Calu3 (cell line): ENCODE results near the gene GSG1. TPM values are rescaled to one million over a fixed set of nuclear protein-coding genes. Genes with fewer than 3 reads are reported as not detected.

Experiments used
- BruUV-seq: library from RNA; stranded (reverse); fragments of 400-500 nt; replicated peaks from 2 replicates; lab custom pipeline; 2021; lab: Mats Ljungman, UMichigan
- CTCF ChIA-PET: fragments of 300-600 bp; sonication (Branson Sonifier 250); formaldehyde crosslinking; loops from one replicate; lab custom pipeline; 2022; ENCODE audit warnings: antibody characterized with exemption; lab: Charles Lee
- DNase-seq: peaks from one replicate; pipeline ENCODE4 v3.0.0; 2022
- H3K27ac Mint-ChIP-seq: one replicate; pipeline ENCODE4 v1.8.0; 2022; ENCODE audit warnings: mixed read lengths; ENCODE audit not compliant: unreplicated experiment
- H3K27me3 Mint-ChIP-seq: one replicate; pipeline ENCODE4 v1.8.0; 2022; ENCODE audit warnings: mixed read lengths; ENCODE audit not compliant: unreplicated experiment
- H3K36me3 Mint-ChIP-seq: one replicate; pipeline ENCODE4 v1.8.0; 2022; ENCODE audit warnings: mild to moderate bottlenecking, moderate library complexity, mixed read lengths; ENCODE audit not compliant: insufficient read depth, unreplicated experiment
- H3K4me1 Mint-ChIP-seq: one replicate; pipeline ENCODE4 v1.8.0; 2022; ENCODE audit warnings: mild to moderate bottlenecking, low read depth, mixed read lengths; ENCODE audit not compliant: unreplicated experiment
- H3K4me3 Mint-ChIP-seq: one replicate; pipeline ENCODE4 v1.8.0; 2022; ENCODE audit warnings: mild to moderate bottlenecking, low read depth, moderate library complexity, mixed read lengths; ENCODE audit not compliant: unreplicated experiment
- H3K9me3 Mint-ChIP-seq: one replicate; pipeline ENCODE4 v1.8.0; 2022; ENCODE audit warnings: low read depth, mixed read lengths; ENCODE audit not compliant: unreplicated experiment
- intact Hi-C: fragments of 100-400 bp; cut with micrococcal nuclease; formaldehyde crosslinking; loops from one replicate; pipeline ENCODE4 v1.10.0; 2022; ENCODE audit not compliant: unreplicated experiment
- total RNA-seq: library from RNA; stranded (reverse); gene quantifications from 2 replicates; pipeline ENCODE4 v1.2.3, GENCODE V29; 2022
- TF ChIP-seq, protein P1 (sequence below): fragments of 200-600 bp; IDR thresholded peaks from one replicate; pipeline ENCODE4 v1.8.0; 2022; ENCODE audit warnings: antibody characterized with exemption; ENCODE audit not compliant: unreplicated experiment

GSG1 gene
- total RNA-seq, 1 experiment from 2014 or later, result not detected

DNA sequence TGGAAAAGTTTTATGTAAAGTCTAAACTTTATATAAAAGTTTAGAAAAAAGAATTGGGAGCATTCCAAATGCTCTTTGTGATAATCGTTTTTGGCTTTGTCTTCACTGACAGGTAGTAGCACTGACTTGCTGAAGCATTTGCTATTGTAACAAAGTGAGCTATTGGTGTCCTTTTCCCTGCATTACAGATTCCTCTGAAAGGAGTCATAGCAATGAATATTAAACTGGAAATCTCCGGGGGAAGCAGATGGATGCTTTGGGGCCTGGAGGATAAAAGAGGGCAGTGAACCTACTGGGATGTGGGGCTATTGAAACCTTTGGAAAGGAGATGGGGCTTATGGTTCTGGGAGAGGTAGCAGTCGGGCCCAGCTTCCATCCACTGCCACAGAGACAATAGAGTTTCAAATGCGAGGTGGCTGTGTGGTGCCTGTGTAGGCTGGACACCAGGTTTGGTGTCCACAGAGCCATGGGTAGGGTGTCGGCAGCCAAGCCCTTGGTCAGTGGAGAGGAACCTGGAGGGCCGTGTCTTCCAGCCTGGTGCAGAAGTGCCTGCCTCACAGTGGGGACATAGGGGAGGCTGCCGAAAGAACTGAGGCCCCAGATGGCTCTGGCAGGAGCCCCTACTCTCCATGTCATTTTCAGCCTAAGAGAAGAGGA, 10.1 kb downstream of the GSG1 start:
- TF ChIP-seq, protein P1, sequence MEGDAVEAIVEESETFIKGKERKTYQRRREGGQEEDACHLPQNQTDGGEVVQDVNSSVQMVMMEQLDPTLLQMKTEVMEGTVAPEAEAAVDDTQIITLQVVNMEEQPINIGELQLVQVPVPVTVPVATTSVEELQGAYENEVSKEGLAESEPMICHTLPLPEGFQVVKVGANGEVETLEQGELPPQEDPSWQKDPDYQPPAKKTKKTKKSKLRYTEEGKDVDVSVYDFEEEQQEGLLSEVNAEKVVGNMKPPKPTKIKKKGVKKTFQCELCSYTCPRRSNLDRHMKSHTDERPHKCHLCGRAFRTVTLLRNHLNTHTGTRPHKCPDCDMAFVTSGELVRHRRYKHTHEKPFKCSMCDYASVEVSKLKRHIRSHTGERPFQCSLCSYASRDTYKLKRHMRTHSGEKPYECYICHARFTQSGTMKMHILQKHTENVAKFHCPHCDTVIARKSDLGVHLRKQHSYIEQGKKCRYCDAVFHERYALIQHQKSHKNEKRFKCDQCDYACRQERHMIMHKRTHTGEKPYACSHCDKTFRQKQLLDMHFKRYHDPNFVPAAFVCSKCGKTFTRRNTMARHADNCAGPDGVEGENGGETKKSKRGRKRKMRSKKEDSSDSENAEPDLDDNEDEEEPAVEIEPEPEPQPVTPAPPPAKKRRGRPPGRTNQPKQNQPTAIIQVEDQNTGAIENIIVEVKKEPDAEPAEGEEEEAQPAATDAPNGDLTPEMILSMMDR, result no peak
- Mint-ChIP-seq H3K36me3 (peaks cover 5% of the 10 kb centered on the region), H3K27me3 (peaks cover 7% of the 10 kb centered on the region), H3K9me3 (no peaks in the 10 kb centered on the region), H3K27ac (no peak overlapping the region), H3K4me1 (peaks cover 49% of the 10 kb centered on the region), H3K4me3 (no peak overlapping the region)
- intact Hi-C loops, result no loop called here
- no peak for DNase-seq
- BruUV-seq, result no TSS peak
- CTCF ChIA-PET, result interaction anchor here (0.6 kb wide), 1 partner anchor 213 kb away, joined by 3 read pairs; no protein-coding TSS in a partner anchor

DNA sequence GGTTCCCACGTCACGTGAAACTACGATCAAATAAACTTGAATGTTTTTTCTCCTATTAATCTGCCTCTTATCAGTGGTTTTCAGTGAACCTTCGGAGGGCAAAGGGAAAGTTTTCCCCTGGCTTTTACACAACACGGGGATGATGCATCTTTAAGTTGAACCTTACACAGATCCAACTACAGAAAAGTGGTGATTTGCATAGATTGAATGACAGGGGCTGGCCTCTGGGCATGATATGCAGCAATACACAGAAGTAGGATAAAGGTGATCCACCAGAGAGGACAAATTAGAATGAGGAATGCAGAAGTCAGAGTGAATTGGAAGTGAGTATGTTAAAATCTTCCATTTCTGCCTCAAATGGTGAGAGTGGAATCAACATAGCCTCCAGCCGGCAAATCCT, 11.6 kb downstream of the GSG1 start:
- Mint-ChIP-seq H3K27ac (no peak overlapping the region), H3K9me3 (no peaks in the 10 kb centered on the region), H3K4me1 (peaks cover 35% of the 10 kb centered on the region), H3K27me3 (peaks cover 18% of the 10 kb centered on the region), H3K36me3 (no peaks in the 10 kb centered on the region), H3K4me3 (no peak overlapping the region)
- intact Hi-C loops, result no loop called here
- no TSS peak for BruUV-seq
- CTCF ChIA-PET, result no interaction called here
- DNase-seq, result no peak
- TF ChIP-seq, protein P1, result no peak

DNA sequence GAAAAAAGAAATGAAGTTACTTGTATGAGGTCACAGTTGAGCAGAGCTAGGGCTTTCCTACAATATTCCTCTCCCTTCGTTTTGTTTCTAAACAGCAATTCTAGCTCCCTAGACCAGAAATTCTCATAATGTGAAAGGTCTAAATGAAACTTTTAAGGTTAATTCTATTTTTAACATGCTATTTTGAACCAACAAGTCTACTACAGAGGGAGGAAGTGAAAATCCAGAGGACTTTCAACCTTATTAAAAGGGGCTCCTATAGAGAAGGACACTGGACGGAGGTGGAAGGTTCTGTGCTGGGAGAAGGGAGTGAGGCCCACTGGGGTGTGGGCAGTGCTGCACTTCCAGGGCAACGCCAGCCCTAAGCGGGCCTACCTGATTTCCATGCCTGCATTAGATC, 13.4 kb downstream of the GSG1 start:
- no TSS peak for BruUV-seq
- TF ChIP-seq, protein P1, result no peak
- intact Hi-C loops, result no loop called here

DNA sequence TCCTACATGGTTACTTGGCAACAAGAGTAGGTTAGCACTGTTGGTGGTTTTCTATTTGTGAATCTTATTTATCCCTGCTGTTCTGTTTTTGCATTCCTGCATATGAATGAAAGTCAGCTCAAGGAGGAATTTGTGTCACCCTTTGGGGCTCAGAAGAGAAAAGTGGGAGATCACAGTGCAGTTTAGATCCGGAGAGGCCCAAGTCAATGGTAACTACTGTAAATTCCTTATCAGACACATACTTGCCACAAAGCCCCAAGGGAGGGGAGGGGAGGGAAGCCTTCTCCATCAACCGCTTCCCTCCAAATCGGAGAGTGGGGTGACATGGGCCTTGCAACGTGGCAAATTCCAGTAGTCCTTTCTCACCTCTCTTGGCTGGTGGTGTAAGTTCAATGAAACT, 15.0 kb downstream of the GSG1 start:
- TF ChIP-seq, protein P1, result no peak
- no peaks in the 10 kb centered on the region for H3K36me3 Mint-ChIP-seq
- H3K4me1 Mint-ChIP-seq, result peaks cover 18% of the 10 kb centered on the region
- intact Hi-C loops, result no loop called here
- H3K4me3 Mint-ChIP-seq, result no peak overlapping the region
- CTCF ChIA-PET, result no interaction called here
- no peak for DNase-seq
- no peaks in the 10 kb centered on the region for H3K9me3 Mint-ChIP-seq
- peaks cover 26% of the 10 kb centered on the region for H3K27me3 Mint-ChIP-seq
- BruUV-seq, result no TSS peak
- no peak overlapping the region for H3K27ac Mint-ChIP-seq

More for the DNA sequence above, 13.4 kb downstream of the GSG1 start:
- H3K27me3 Mint-ChIP-seq, result peaks cover 26% of the 10 kb centered on the region
- peaks cover 32% of the 10 kb centered on the region for H3K4me1 Mint-ChIP-seq
- no peak overlapping the region for H3K4me3 Mint-ChIP-seq
- H3K27ac Mint-ChIP-seq, result no peak overlapping the region
- no peaks in the 10 kb centered on the region for H3K36me3 Mint-ChIP-seq
- H3K9me3 Mint-ChIP-seq, result no peaks in the 10 kb centered on the region
- CTCF ChIA-PET, result no interaction called here
- DNase-seq, result no peak
